NCI-H748 (cell line): ENCODE data around the gene MGAT4C.

Source experiments
- DNase-seq: peaks from one replicate; lab custom pipeline; 2025; ENCODE audit not compliant: unreplicated experiment; lab: John Stamatoyannopoulos, UW

MGAT4C gene

GRCh38 chr12:85983601-85984000 is 272.6 kb downstream of the MGAT4C start:
- no peak for DNase-seq

- no peak for DNase-seq
These were observed 276.6 kb downstream of the MGAT4C start for GRCh38 chr12:85979641-85980040.

- no peak for DNase-seq
These were observed 280.5 kb downstream of the MGAT4C start for GRCh38 chr12:85975716-85976115.

- no peak for DNase-seq
These were observed 284.4 kb downstream of the MGAT4C start for GRCh38 chr12:85971800-85972199.

- DNase-seq = no peak
These were observed 287.6 kb downstream of the MGAT4C start for GRCh38 chr12:85968606-85969005.

- DNase-seq = no peak
These were observed 292.9 kb downstream of the MGAT4C start for GRCh38 chr12:85963326-85963725.

GRCh38 chr12:85956081-85956480 is 300.1 kb downstream of the MGAT4C start:
- no peak for DNase-seq

GRCh38 chr12:85955127-85955526 is 301.1 kb downstream of the MGAT4C start:
- DNase-seq = peak; percentile 10

GRCh38 chr12:85951823-85952222 is 304.4 kb downstream of the MGAT4C start:
- peak; percentile 23 for DNase-seq

- no peak for DNase-seq
These were observed 306.9 kb downstream of the MGAT4C start for GRCh38 chr12:85949253-85949652.

GRCh38 chr12:85948340-85948739 is 307.9 kb downstream of the MGAT4C start:
- no peak for DNase-seq

GRCh38 chr12:85947286-85947685 is 308.9 kb downstream of the MGAT4C start:
- no peak for DNase-seq

- DNase-seq = no peak
These were observed 309.8 kb downstream of the MGAT4C start for GRCh38 chr12:85946375-85946774.

GRCh38 chr12:85927166-85927565 is 329.0 kb downstream of the MGAT4C start:
- no peak for DNase-seq

- peak; percentile 25 for DNase-seq
These were observed 332.3 kb downstream of the MGAT4C start for GRCh38 chr12:85923767-85924331.

- peak; percentile 62 for DNase-seq
These were observed 335.8 kb downstream of the MGAT4C start for GRCh38 chr12:85920324-85920947.
